Activated effector memory CD4-positive, alpha-beta T cell treated with anti-CD3 and anti-CD28 coated beads, Interleukin-2, amount 50 U/mL, for 16 hours (primary cell): ENCODE measurements around the gene CTSG.
"Not testable (repeated sequence)": the region's sequence is repeated elsewhere in the genome, so short reads cannot be mapped to it uniquely, and the experiment has no call there.

ENCODE experiments used
- DNase-seq: peaks from one replicate; pipeline ENCODE4 v3.0.0-alpha.2; 2020

The CTSG gene

GRCh38 chr14:24576182-24576581, at the start of gene CTSG:
TSS of gene CTSG (minus strand) at chr14:24576250. CDS start at chr14:24576223, 27 bp downstream.
- no peak for DNase-seq

GRCh38 chr14:24613747-24614146, 37.7 kb upstream of the CTSG start:
- DNase-seq = no peak

GRCh38 chr14:24613241-24613640, 37.2 kb upstream of the CTSG start:
- no peak for DNase-seq

- DNase-seq = no peak
Observed at GRCh38 chr14:24612196-24612595, 36.1 kb upstream of the CTSG start.

GRCh38 chr14:24609655-24610344, 33.8 kb upstream of the CTSG start, which contains the start of gene GZMH:
TSS of gene GZMH (minus strand) at chr14:24609685. CDS start at chr14:24609613, 72 bp downstream.
- no peak for DNase-seq

- DNase-seq = no peak
Observed at GRCh38 chr14:24607635-24608514, 31.8 kb upstream of the CTSG start.

- DNase-seq = no peak
Observed at GRCh38 chr14:24607081-24607480, 31.0 kb upstream of the CTSG start.

- no peak for DNase-seq
Observed at GRCh38 chr14:24606297-24606696, 30.2 kb upstream of the CTSG start.

- peak; percentile 86 for DNase-seq
Observed at GRCh38 chr14:24605435-24606190, 29.6 kb upstream of the CTSG start.

- no peak for DNase-seq
Observed at GRCh38 chr14:24597403-24597802, 21.4 kb upstream of the CTSG start.

GRCh38 chr14:24595073-24595808, 19.2 kb upstream of the CTSG start:
- DNase-seq = no peak

GRCh38 chr14:24591004-24591403, 15.0 kb upstream of the CTSG start:
- not testable (repeated sequence) for DNase-seq

GRCh38 chr14:24584402-24584801, 8.4 kb upstream of the CTSG start:
- DNase-seq = not testable (repeated sequence)

GRCh38 chr14:24578558-24578957, 2.5 kb upstream of the CTSG start:
- DNase-seq = no peak

- no peak for DNase-seq
Observed at GRCh38 chr14:24576771-24577170, 721 bp upstream of the CTSG start.

- no peak for DNase-seq
Observed at GRCh38 chr14:24574206-24574774, 1.8 kb downstream of the CTSG start.

GRCh38 chr14:24566318-24566717, 9.7 kb downstream of the CTSG start:
- DNase-seq = no peak

- DNase-seq = no peak
Observed at GRCh38 chr14:24565766-24566165, 10.3 kb downstream of the CTSG start.

GRCh38 chr14:24563505-24563904, 12.5 kb downstream of the CTSG start:
- DNase-seq = no peak

- no peak for DNase-seq
Observed at GRCh38 chr14:24556756-24557155, 19.3 kb downstream of the CTSG start.

GRCh38 chr14:24549064-24549463, 27.0 kb downstream of the CTSG start:
- DNase-seq = not testable (repeated sequence)

GRCh38 chr14:24542346-24542936, 33.6 kb downstream of the CTSG start:
- no peak for DNase-seq
